Memory B cell (primary cell): ENCODE measurements around the gene KIF20B.
"Not testable (repeated sequence)": the region's sequence is repeated elsewhere in the genome, so short reads cannot be mapped to it uniquely, and the experiment has no call there.

Experiments used
- ATAC-seq: fragments of 150-1000 bp; cut with Tn5 transposase; 2 replicates; pipeline ENCODE4 v1.10.0; 2021; ENCODE audit warnings: low read depth, mild to moderate bottlenecking, moderate library complexity
- DNase-seq, 2 donors: peaks; one replicate each; pipeline ENCODE4 v3.0.0; 2022; ENCODE audit warnings: low spot score in 2 of 2
- H3K27ac Mint-ChIP-seq: one replicate; pipeline ENCODE4 v1.8.0; 2022; ENCODE audit warnings: mild to moderate bottlenecking, moderate library complexity, mixed read lengths
- H3K27me3 Mint-ChIP-seq: one replicate; pipeline ENCODE4 v1.8.0; 2022; ENCODE audit warnings: mixed read lengths
- H3K36me3 Mint-ChIP-seq: one replicate; pipeline ENCODE4 v1.8.0; 2022; ENCODE audit warnings: mild to moderate bottlenecking, mixed read lengths
- H3K4me1 Mint-ChIP-seq: one replicate; pipeline ENCODE4 v1.8.0; 2022; ENCODE audit warnings: mixed read lengths
- H3K4me3 Mint-ChIP-seq: one replicate; pipeline ENCODE4 v1.8.0; 2022; ENCODE audit warnings: mild to moderate bottlenecking, moderate library complexity, mixed read lengths
- H3K9me3 Mint-ChIP-seq: one replicate; pipeline ENCODE4 v1.8.0; 2022; ENCODE audit warnings: mixed read lengths

Gene KIF20B

GRCh38 chr10:89814278-89814677, 112.9 kb downstream of the KIF20B start:
- DNase-seq (no peak), ATAC-seq (no peak)
- peaks cover 5% of the 10 kb centered on the region for H3K9me3 Mint-ChIP-seq
- peaks cover 10% of the 10 kb centered on the region for H3K27me3 Mint-ChIP-seq
- no peak overlapping the region for H3K27ac Mint-ChIP-seq
- peaks cover 4% of the 10 kb centered on the region for H3K36me3 Mint-ChIP-seq
- no peaks in the 10 kb centered on the region for H3K4me1 Mint-ChIP-seq
- H3K4me3 Mint-ChIP-seq = no peak overlapping the region

- DNase-seq (no peak), ATAC-seq (no peak)
- H3K27ac Mint-ChIP-seq = no peak overlapping the region
- H3K4me3 Mint-ChIP-seq = no peak overlapping the region
- peaks cover 8% of the 10 kb centered on the region for H3K36me3 Mint-ChIP-seq
- H3K9me3 Mint-ChIP-seq = peaks cover 9% of the 10 kb centered on the region
- H3K4me1 Mint-ChIP-seq = no peaks in the 10 kb centered on the region
- H3K27me3 Mint-ChIP-seq = peaks cover 14% of the 10 kb centered on the region
Measured at GRCh38 chr10:89815049-89815853, 113.9 kb downstream of the KIF20B start.

- H3K4me1 Mint-ChIP-seq, DNase-seq, H3K27ac Mint-ChIP-seq, H3K9me3 Mint-ChIP-seq, H3K4me3 Mint-ChIP-seq, H3K36me3 Mint-ChIP-seq, ATAC-seq: not testable (repeated sequence)
- H3K27me3 Mint-ChIP-seq = peaks cover 14% of the 10 kb centered on the region
Measured at GRCh38 chr10:89819008-89819407, 117.6 kb downstream of the KIF20B start.
